HG02759 (cell line): ENCODE data around the gene SORBS1.

Experiments used
- ATAC-seq: cut with Tn5 transposase; IDR thresholded peaks from one replicate; pipeline ENCODE4 v1.9.1; 2021; ENCODE audit warnings: mild to moderate bottlenecking, moderate library complexity; ENCODE audit not compliant: unreplicated experiment

SORBS1 gene

GRCh38 chr10:95442341-95442740 lies 118.8 kb downstream of the SORBS1 start:
- no peak for ATAC-seq

GRCh38 chr10:95441547-95441923 lies 119.6 kb downstream of the SORBS1 start:
- ATAC-seq = peak; percentile 23

- peak; percentile 81 for ATAC-seq
These were observed 120.2 kb downstream of the SORBS1 start for GRCh38 chr10:95440756-95441546.

GRCh38 chr10:95440038-95440725 lies 121.0 kb downstream of the SORBS1 start:
- no peak for ATAC-seq

- no peak for ATAC-seq
These were observed 122.4 kb downstream of the SORBS1 start for GRCh38 chr10:95438781-95439180.

GRCh38 chr10:95437669-95438068 lies 123.5 kb downstream of the SORBS1 start:
- no peak for ATAC-seq

- no peak for ATAC-seq
These were observed 125.5 kb downstream of the SORBS1 start for GRCh38 chr10:95435548-95436279.

- ATAC-seq = no peak
These were observed 126.6 kb downstream of the SORBS1 start for GRCh38 chr10:95434583-95434982.

- peak; percentile 65 for ATAC-seq
These were observed 129.2 kb downstream of the SORBS1 start for GRCh38 chr10:95431900-95432342.

GRCh38 chr10:95430231-95430951 lies 130.8 kb downstream of the SORBS1 start:
- ATAC-seq = peak; percentile 83

GRCh38 chr10:95429639-95430038 lies 131.5 kb downstream of the SORBS1 start:
- no peak for ATAC-seq

GRCh38 chr10:95428701-95429100 lies 132.5 kb downstream of the SORBS1 start:
- ATAC-seq = no peak

GRCh38 chr10:95426482-95426881 lies 134.7 kb downstream of the SORBS1 start:
- no peak for ATAC-seq

GRCh38 chr10:95425592-95426465 lies 135.3 kb downstream of the SORBS1 start:
- no peak for ATAC-seq

- no peak for ATAC-seq
These were observed 137.8 kb downstream of the SORBS1 start for GRCh38 chr10:95423164-95424005.

- ATAC-seq = no peak
These were observed 138.9 kb downstream of the SORBS1 start for GRCh38 chr10:95422233-95422632.

- no peak for ATAC-seq
These were observed 139.4 kb downstream of the SORBS1 start for GRCh38 chr10:95421782-95422181.

GRCh38 chr10:95419399-95419798 lies 141.8 kb downstream of the SORBS1 start:
- no peak for ATAC-seq

- no peak for ATAC-seq
These were observed 144.2 kb downstream of the SORBS1 start for GRCh38 chr10:95416973-95417372.
